Measurements from ENCODE around the gene HOMER3.
"Not testable (repeated sequence)": the region's sequence is repeated elsewhere in the genome, so short reads cannot be mapped to it uniquely, and the experiment has no call there.

The HOMER3 gene

DNA sequence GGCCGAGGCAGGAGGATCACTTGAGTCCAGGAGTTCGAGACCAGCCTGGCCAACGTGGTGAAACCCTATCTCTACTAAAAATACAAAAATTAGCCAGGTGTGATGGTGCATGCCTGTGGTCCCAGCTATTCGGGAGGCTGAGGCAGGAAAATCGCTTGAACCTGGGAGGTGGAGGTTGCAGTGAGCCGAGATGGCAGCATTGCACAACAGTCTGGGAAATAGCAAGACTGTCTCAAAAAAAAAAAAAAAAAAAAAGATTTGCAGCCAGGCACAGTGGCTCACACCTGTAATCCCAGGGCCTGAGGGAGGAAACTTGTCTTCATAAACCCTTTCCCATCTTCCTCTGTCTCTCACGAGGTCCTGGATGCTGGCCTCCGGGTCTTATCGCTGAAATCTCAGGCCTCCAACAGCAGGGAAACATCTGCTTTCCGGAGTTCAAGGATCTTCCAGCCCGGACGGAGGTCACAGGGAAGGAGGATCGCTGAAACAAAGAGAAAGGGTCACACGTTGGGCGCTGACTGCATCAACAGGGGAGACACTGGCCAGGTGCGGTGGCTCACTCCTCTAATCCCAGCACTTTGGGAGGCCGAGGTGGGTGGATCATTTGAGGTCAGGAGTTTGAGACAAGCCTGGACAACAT is 11.5 kb upstream of the HOMER3 start:
- DNase-seq (ENCODE audit: low read depth in 2 of 2) = not testable (repeated sequence)

DNA sequence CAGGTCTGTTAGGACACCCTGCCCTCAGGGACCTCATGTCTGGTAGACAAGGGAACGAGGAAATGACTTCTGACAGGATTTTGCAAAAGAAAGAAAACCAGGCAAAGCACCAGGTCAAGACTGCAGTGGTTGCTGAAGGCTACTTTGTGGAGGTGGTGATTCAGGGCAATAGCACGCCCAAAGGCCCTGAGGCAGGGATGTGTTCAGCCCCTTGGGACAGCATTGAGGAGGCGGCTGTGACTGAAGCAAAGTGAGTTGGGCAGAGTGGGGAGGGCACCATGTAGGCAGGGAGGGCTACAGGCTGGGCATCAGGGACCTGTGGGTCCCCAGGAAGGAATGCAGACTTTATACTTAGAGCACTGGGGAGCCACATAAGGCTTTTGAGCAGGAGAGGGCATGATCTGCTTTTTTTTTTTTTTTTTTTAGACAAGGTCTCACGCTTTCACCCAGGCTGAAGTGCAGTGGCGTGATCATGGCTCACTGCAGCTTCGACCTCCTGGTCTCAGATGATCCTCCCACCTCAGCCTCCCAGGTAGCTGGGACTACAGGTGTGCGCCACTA is 10.8 kb upstream of the HOMER3 start:
- DNase-seq (ENCODE audit: low read depth in 2 of 2) = no peak

GRCh38 chr19:18949858-18950257 is 8.8 kb upstream of the HOMER3 start:
- DNase-seq (ENCODE audit: low read depth in 2 of 2) = no peak

- no peak for DNase-seq (ENCODE audit: low read depth in 2 of 2)
Measured at GRCh38 chr19:18948976-18949356, 7.9 kb upstream of the HOMER3 start.

DNA sequence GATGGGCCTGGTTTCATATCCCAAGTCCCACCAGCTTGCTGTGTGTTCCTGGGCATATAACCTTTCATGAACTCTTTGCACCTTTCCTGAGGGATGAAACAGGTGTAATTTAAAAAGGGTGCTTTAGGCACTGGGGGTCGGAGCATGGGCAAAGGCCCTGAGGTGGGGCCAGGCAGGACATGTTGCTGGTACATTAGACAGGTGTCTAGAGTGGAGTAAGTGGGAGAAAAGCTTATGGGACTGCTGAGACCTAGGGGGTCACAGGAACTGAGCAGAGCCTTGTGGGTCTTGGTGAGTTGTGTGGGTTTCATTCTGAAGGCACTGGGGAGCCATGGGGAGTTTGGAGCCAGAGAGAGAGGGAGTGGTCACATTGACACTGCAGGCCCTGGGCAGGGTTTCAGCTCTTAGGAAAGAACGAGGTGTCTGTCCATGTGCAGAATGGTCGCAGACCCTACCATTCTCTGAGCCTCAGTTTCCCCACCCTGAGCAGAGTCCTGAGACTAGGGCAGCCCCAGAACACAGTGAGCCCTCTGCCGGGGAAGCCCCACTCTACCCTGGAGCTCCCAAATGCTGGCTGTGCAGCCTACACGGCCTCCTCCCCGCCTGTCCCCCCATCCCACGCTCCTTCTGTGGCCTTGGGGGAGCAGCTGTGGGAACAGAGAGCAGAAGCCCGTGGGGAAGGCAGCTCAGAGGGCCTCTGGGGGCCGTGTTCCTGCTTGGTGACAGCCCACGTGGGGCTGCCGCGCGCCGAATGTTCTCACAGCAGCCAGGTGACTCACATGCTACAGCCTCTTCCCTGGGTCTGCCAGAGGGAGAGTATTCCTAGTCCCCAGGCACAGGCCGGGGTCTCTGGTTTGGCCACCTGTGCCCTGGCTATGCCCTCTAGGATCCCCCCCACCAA is 7.3 kb upstream of the HOMER3 start:
- no peak for DNase-seq (ENCODE audit: low read depth in 2 of 2)

- DNase-seq (ENCODE audit: low read depth in 2 of 2) = no peak
Measured at GRCh38 chr19:18946918-18947317, 5.9 kb upstream of the HOMER3 start.

DNA sequence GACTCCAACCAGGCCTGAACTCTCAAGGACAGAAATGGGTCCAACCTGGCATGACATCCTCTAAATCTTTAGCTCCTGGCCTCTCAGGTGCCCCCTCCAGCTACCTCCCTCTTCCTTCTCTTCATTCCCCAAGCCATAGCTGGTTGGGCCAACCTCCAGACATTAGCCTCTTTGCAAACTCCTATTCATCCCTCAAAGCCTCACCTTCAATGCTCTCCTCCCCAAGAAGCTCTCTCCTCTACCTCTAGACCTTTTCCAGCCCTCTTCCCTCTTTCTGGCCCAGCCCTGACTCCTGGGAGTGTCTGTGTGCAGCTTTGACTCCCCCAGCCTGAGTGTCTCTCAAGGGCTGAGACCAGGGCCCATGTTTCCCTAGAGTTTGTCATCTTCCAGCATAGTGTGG is 5.3 kb upstream of the HOMER3 start:
- no peak for DNase-seq (ENCODE audit: low read depth in 2 of 2)

DNA sequence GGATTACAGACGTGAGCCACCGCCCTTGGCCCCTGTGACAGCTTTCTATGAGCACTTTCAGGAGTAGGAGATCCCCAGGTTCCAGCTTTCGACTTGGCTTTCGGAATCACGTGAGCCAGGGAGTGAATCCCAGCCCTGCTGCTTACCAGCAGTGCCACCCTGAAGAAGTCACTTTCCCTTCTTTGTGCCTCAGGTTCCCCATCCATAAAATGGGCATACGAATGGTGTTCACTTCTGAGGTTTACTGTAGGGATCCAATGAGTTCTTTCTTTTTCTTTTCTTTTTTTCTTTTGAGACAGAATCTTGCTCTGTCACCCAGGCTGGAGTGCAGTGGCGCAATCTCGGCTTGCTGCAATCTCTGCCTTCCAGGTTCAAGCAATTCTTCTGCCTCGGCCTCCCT is 4.3 kb upstream of the HOMER3 start:
- DNase-seq (ENCODE audit: low read depth in 2 of 2) = no peak

DNA sequence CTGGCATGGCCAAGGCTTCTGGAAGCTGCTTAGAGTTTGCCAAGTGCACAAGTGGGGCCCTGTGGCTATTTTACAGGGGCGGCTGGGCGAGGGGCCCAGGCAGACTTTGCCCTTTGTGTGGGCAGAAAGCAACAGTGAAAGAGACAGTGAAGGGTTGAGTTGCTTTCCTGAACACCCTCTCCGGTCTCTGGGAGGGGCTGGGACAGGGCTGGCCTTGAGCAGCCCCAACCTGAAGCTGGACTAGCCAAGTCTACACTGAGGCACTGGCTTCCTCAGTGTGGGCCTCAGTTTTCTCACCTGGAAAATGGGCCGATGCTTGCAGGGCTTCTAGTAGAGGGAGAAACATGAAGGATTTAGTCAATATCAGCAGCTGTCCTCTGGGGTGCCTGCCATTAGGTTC is 2.4 kb upstream of the HOMER3 start:
- no peak for DNase-seq (ENCODE audit: low read depth in 2 of 2)

DNA sequence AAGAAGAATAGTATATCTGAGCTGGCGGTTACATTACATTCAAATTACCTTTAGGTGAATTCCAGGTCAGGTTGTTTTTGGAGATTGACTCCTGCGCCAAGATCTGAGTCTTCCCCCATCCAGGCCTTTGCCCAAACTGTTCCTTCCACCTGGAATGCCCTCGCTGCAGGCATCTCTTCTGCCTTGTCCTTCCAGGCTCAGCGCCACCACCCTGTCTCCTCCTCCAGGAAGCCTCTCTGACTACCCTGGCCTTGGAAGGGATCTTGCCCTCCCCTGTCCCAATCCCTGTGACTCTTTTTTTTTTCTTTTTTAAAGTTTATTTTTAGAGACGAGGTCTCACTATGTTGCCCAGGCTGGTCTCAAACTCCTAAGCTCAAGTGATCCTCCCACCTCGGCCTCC is 1.7 kb upstream of the HOMER3 start:
- no peak for DNase-seq (ENCODE audit: low read depth in 2 of 2)

- no peak for DNase-seq (ENCODE audit: low read depth in 2 of 2)
Measured at GRCh38 chr19:18941628-18942354, 774 bp upstream of the HOMER3 start.

GRCh38 chr19:18939922-18940768 is 872 bp downstream of the HOMER3 start:
- DNase-seq (ENCODE audit: low read depth in 2 of 2) = no peak

DNA sequence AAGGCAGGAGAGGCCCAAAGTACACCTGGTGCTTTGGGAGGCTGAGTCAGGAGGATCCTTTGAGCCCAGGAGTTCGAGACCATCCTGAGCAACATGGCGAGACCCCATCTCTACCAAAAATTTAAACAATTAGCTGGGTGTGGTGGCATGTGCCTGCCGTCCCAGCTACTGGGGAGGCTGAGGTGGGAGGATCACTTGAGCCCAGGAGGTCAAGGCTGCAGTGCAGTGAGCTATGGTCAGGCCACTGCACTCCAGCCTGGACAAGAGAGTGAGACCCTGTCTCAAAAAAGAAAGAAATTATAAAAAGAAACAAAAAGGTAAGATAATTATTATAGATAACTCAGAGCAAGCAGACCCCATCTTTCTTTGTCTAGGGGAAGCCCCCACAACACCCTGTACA is 1.9 kb downstream of the HOMER3 start:
- DNase-seq (ENCODE audit: low read depth in 2 of 2) = no peak

DNA sequence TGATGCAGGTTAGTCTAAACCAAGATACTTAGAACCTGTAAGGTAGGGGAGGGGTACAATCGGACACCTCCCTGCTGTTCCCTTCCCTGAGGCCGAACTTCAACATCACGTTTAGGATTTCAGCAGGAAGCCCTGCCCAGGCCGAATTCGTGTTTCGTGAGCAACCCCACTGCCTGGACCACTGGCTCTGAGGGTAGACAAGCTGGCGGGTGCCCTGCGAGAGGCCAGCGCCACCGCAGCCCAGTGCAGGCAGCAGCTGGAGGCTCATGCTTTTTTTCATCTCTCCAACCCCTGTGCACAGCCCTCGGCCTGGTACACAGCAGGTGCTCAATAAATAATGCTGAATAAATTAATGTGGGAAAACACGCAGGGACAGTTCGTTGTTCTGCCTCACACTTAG is 7.7 kb downstream of the HOMER3 start:
- DNase-seq (ENCODE audit: low read depth in 2 of 2) = no peak

DNA sequence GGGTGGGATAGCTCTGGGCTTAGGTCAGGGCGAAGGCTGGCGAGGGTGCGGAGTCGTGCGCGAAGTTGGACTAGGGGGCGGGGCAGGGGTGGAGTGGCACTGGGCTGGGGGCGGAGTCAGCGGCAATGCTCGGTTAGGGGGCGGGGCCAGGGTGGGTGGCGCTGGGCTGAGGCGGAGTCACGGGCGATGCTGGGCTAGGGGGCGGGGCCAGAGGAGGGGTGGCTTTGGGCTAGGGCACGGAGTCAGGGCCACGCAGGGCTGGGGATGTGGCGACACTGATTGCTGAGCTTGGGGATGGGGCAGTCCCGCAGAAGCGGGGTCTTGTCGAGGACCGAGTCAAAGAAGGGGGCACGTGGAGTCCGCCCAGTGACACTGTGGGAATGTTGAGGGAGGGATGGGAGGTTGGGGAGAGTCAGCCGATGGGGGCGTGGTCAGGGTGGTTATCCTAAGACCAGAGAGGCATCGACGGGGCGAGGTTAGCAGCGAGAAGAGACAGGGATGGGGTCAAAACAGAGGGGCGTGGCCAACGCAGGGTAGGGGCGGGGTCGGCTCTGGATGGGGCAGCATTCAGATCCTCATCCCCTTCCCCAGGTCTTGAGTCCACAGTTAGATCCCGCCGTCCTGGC is 8.7 kb downstream of the HOMER3 start:
- DNase-seq (ENCODE audit: low read depth in 2 of 2) = no peak

- no peak for DNase-seq (ENCODE audit: low read depth in 2 of 2)
Measured at GRCh38 chr19:18931316-18932162, 9.5 kb downstream of the HOMER3 start.

GRCh38 chr19:18929311-18929710 is 11.7 kb downstream of the HOMER3 start:
- DNase-seq (ENCODE audit: low read depth in 2 of 2) = no peak

GRCh38 chr19:18928018-18928805 is 12.8 kb downstream of the HOMER3 start:
- no peak for DNase-seq (ENCODE audit: low read depth in 2 of 2)

- DNase-seq (ENCODE audit: low read depth in 2 of 2) = no peak
Measured at GRCh38 chr19:18924684-18925213, 16.3 kb downstream of the HOMER3 start.
